A673 (cell line): ENCODE results near the gene CSGALNACT2.

ENCODE experiments used
- EZH2 ChIP-seq: fragments of 200-600 bp; sonication (generic); IDR thresholded peaks from 2 replicates; pipeline ENCODE4 v1.6.1; 2017; ENCODE audit warnings: borderline replicate concordance, low read depth, mild to moderate bottlenecking, mixed read lengths, antibody characterized with exemption, low read length; ENCODE audit not compliant: poor library complexity, severe bottlenecking
- TF ChIP-seq, protein P1 (sequence below): fragments of 300-800, 200-600 bp; sonication (generic); conservative IDR thresholded peaks from 2 replicates; pipeline ENCODE4 v1.5.1; 2017; ENCODE audit warnings: low read depth, mild to moderate bottlenecking, antibody characterized with exemption, low read length, moderate library complexity, mixed read lengths

DNA sequence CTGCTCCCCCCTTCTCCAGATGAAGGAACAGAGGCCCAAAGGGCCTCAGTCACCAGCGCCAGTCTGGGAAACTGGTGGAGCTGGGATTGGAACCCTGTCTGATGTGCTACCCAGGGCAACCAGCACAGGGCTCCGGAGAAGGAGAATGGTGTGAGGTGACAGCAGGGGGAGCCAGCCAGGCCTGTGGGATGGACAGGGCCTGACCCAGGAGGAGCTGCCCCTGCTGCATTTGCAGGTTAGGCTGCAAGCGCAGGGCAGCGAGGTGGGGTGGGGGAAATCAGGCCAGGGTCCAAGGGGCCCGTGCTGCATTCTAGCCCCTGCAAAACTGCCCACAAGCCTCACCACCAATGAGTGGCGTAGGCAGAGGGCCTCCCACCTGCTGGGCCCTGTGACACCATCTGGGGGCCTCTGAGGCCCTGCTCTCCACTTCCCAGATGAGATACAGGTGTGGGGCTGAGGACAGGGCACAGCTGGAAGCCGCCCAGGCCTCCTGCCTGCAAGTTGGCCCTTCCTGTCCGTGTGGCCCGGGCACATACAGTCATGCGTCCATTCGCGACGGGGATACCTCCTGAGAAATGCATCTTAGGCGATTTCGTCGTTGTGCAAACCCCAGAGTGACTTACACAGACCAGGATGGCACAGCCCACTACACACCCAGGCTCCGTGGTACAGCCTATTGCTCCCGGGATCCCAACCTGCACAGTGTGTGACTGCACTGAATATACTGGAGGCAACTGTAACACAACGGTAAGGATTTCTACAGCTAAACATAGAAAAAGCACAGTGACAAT is 83.4 kb downstream of the CSGALNACT2 start:
- TF ChIP-seq, protein P1, sequence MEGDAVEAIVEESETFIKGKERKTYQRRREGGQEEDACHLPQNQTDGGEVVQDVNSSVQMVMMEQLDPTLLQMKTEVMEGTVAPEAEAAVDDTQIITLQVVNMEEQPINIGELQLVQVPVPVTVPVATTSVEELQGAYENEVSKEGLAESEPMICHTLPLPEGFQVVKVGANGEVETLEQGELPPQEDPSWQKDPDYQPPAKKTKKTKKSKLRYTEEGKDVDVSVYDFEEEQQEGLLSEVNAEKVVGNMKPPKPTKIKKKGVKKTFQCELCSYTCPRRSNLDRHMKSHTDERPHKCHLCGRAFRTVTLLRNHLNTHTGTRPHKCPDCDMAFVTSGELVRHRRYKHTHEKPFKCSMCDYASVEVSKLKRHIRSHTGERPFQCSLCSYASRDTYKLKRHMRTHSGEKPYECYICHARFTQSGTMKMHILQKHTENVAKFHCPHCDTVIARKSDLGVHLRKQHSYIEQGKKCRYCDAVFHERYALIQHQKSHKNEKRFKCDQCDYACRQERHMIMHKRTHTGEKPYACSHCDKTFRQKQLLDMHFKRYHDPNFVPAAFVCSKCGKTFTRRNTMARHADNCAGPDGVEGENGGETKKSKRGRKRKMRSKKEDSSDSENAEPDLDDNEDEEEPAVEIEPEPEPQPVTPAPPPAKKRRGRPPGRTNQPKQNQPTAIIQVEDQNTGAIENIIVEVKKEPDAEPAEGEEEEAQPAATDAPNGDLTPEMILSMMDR = no peak
- no peak for TF ChIP-seq EZH2
